HG03066 (cell line): ENCODE measurements around the gene GRIK5.

Experiments
- ATAC-seq: cut with Tn5 transposase; IDR thresholded peaks from one replicate; pipeline ENCODE4 v1.9.1; 2021; ENCODE audit warnings: low read depth; ENCODE audit not compliant: unreplicated experiment

GRIK5 gene

GRCh38 chr19:42095142-42095813, 25.3 kb upstream of the GRIK5 start:
- ATAC-seq, result no peak

DNA sequence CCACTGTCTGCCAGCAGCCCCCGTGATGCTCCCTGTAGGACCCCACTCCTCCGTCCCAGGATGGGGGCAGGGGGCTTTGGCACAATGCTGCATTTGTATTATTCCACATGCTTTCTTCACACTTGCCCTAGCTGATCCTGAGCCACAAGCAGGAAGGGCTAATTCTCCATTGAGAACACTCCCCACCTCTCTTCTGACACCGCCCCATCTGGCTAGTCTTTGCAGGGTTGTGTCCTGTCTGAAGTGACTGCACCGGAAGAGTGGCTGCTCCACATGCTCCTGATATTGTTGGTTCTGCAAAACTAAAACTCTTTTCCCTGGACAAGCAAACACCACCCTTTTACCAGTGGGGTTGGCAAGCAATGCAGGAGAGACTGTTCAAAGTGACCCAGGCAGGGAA, 23.9 kb upstream of the GRIK5 start:
- no peak for ATAC-seq

DNA sequence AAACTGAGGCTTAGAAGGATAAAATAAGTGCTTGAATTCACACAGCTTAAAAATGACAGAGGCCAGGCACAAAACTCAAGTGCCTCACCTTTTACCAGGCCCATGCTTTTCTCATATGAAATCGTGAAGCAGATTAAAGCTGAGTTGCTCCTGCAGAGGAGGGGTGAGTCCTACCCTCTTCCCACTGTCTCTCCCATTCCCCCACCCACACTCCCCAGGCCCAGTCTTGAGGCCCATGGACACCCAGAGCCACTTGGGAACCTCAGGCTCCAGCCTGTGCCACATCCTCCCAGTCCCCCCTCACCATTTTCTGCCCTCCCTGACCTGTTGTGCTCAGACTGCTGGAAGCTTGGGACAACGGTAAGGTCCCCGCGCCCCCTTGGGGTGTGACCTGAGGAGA, 23.5 kb upstream of the GRIK5 start:
- ATAC-seq, result no peak

GRCh38 chr19:42092350-42092749, 22.3 kb upstream of the GRIK5 start:
- no peak for ATAC-seq

GRCh38 chr19:42091742-42092141, 21.7 kb upstream of the GRIK5 start:
- no peak for ATAC-seq

- ATAC-seq, result no peak
Measured at GRCh38 chr19:42091300-42091699, 21.3 kb upstream of the GRIK5 start.

DNA sequence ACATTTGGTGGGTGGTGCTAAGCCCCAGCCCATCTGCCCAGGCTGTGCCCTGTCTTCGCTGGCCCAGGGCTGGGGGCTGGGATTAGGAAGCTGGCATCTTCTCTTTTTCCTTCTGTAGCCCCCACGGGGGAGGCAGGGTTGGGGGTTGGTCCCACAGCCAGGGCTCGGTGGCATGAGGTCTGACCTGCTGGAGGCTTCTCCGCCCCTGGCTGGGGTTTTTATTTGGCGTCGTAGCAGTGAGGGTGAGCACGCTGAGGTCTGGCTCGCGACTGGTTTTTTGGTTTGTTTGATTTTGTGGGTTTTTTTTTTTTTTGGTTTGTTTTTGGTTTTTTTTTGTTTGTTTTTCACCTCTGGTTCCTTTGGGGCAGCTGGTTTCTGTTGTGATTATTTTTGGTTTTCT, 20.7 kb upstream of the GRIK5 start:
- ATAC-seq, result no peak

DNA sequence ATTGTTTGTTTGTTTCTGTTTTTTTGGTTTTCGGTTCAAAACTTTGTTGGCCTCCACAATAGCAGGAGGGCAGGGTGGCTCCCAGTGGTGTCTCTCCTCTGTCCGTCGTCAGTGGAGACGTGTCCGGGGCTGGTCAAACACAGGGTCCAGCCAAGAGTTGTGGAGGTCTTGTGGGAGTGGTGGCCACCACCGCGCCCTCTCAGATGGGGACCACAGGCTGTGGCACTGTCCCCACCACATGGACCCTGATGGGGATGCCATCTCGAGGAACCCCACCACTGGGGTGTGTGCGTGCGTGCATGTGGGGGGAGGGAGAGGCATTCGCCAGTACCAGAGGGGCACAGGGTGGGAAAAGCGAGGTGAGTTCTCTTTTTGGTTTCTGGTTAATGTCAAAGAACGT, 19.8 kb upstream of the GRIK5 start:
- no peak for ATAC-seq

- ATAC-seq, result no peak
Measured at GRCh38 chr19:42089191-42089750, 19.3 kb upstream of the GRIK5 start.

DNA sequence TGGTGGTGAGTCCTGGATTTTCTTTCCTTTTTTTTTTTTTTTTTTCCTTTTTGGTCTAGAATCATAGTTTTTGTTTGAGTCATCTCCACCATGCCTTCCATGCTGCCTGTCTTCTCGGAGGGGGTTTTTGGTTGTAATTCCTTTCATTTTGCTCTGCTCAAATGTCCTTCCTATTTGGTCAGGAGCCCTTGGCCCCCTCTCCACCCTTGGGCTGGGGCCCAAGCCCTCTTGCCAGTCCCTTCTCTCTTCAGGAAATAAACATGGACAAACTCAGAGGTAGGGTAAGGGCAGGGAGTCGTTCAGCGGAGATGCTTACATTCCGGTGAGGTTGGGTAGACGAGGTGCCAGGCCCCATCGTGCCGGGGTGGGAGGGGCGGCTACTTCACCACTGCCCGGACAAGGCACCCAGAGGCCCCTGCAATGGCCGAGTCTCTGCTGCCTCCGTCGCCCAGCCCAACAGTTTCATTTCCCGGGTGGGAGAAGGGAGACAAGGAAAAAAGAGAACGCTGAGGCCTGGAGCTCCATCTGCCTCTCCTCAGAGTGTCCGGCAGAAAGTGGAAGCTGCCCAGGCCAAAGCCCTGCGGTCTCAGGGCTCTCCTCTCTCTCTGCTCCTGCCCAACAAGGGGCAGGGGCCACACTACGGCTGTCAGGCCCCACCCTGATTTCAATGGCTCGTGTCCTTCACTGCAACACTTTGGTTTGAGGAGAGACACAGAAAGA, 18.6 kb upstream of the GRIK5 start:
- no peak for ATAC-seq

GRCh38 chr19:42086770-42087550, 17.0 kb upstream of the GRIK5 start:
- no peak for ATAC-seq

GRCh38 chr19:42086188-42086736, 16.3 kb upstream of the GRIK5 start:
- no peak for ATAC-seq

- no peak for ATAC-seq
Measured at GRCh38 chr19:42083537-42083936, 13.5 kb upstream of the GRIK5 start.

DNA sequence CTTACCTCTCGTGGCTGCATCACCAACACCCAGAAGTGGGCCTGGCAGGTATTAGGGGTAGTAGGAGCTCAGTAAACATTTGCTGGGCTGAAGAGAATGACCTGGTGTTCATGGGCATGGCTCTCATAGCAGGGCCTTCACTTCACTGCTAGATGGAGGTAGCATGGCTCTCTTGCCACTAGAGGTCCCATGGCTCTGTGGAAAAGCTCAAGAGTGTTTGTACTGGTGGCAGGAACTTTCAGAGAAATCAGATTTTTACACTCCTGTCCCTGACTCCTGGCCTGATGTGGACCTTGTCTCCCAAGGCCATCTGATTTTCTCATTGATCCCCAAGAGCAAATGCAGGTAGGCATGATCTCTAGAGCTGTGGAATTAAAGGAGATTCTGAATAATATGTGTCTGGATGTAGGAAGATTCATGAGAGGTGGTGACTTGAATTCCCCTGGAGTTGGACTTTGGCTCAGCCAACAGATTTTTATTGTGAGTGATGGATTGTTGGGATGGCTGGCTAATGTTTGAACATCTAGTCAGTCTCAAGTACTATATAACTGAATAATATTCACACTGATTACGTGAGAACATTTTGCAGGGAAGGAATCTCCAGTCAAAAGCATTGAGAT, 11.7 kb upstream of the GRIK5 start:
- no peak for ATAC-seq

GRCh38 chr19:42080764-42081375, 10.9 kb upstream of the GRIK5 start:
- no peak for ATAC-seq

DNA sequence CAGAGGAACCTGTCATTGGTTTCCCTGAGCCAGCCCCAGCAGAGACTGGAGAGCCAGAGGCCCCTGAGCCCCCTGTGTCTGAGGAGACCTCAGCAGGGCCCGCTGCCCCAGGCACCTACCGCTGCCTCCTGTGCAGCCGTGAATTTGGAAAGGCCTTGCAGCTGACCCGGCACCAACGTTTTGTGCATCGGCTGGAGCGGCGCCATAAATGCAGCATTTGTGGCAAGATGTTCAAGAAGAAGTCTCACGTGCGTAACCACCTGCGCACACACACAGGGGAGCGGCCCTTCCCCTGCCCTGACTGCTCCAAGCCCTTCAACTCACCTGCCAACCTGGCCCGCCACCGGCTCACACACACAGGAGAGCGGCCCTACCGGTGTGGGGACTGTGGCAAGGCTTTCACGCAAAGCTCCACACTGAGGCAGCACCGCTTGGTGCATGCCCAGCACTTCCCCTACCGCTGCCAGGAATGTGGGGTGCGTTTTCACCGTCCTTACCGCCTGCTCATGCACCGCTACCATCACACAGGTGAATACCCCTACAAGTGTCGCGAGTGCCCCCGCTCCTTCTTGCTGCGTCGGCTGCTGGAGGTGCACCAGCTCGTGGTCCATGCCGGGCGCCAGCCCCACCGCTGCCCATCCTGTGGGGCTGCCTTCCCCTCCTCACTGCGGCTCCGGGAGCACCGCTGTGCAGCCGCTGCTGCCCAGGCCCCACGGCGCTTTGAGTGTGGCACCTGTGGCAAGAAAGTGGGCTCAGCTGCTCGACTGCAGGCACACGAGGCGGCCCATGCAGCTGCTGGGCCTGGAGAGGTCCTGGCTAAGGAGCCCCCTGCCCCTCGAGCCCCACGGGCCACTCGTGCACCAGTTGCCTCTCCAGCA, 10.1 kb upstream of the GRIK5 start:
- ATAC-seq, result no peak

- no peak for ATAC-seq
Measured at GRCh38 chr19:42079276-42079669, 9.3 kb upstream of the GRIK5 start.

GRCh38 chr19:42078538-42079275, 8.7 kb upstream of the GRIK5 start:
- no peak for ATAC-seq

GRCh38 chr19:42078058-42078457, 8.1 kb upstream of the GRIK5 start:
- no peak for ATAC-seq
